Loucy (cell line): ENCODE results near the gene NFAT5.

ENCODE experiments used
- CTCF ChIP-seq: fragments of 200-600 bp; sonication (generic); conservative IDR thresholded peaks from 2 replicates; pipeline ENCODE4 v1.5.1; 2014; ENCODE audit warnings: mild to moderate bottlenecking, antibody characterized with exemption, low read length
- EZH2phosphoT487 ChIP-seq: fragments of 200-600 bp; IDR thresholded peaks from 2 replicates; pipeline ENCODE4 v1.6.1; 2018; ENCODE audit warnings: antibody characterized with exemption, mild to moderate bottlenecking, moderate library complexity, borderline replicate concordance

- no peak for TF ChIP-seq CTCF
- TF ChIP-seq EZH2phosphoT487 = no peak
Measured at GRCh38 chr16:69607674-69608073, 41.9 kb downstream of the NFAT5 start.
